ENCODE data around the gene RBBP7.

The RBBP7 gene

GRCh38 chrX:16826207-16826606 lies 44.0 kb downstream of the RBBP7 start:
- no peak for DNase-seq (ENCODE audit: low read depth)

- DNase-seq (ENCODE audit: low read depth), result no peak
Measured at GRCh38 chrX:16825264-16826035, 44.7 kb downstream of the RBBP7 start.

GRCh38 chrX:16822723-16823122 lies 47.4 kb downstream of the RBBP7 start:
- DNase-seq (ENCODE audit: low read depth), result no peak

- DNase-seq (ENCODE audit: low read depth), result no peak
Measured at GRCh38 chrX:16819634-16820033, 50.5 kb downstream of the RBBP7 start.

GRCh38 chrX:16814597-16814996 lies 55.6 kb downstream of the RBBP7 start:
- no peak for DNase-seq (ENCODE audit: low read depth)

- no peak for DNase-seq (ENCODE audit: low read depth)
Measured at GRCh38 chrX:16807976-16808542, 62.1 kb downstream of the RBBP7 start.

GRCh38 chrX:16807548-16807947 lies 62.6 kb downstream of the RBBP7 start:
- no peak for DNase-seq (ENCODE audit: low read depth)

- no peak for DNase-seq (ENCODE audit: low read depth)
Measured at GRCh38 chrX:16804923-16805464, 65.2 kb downstream of the RBBP7 start.

- DNase-seq (ENCODE audit: low read depth), result no peak
Measured at GRCh38 chrX:16797841-16798240, 72.3 kb downstream of the RBBP7 start.

GRCh38 chrX:16797358-16797757 lies 72.8 kb downstream of the RBBP7 start:
- no peak for DNase-seq (ENCODE audit: low read depth)

- DNase-seq (ENCODE audit: low read depth), result no peak
Measured at GRCh38 chrX:16796298-16796697, 73.9 kb downstream of the RBBP7 start.

Data from T follicular helper cell (primary cell).